ENCODE results near the gene SLC27A2.

GRCh38 chr15:50150851-50151250 lies 31.1 kb upstream of the SLC27A2 start:
- TF ChIP-seq, protein P1, sequence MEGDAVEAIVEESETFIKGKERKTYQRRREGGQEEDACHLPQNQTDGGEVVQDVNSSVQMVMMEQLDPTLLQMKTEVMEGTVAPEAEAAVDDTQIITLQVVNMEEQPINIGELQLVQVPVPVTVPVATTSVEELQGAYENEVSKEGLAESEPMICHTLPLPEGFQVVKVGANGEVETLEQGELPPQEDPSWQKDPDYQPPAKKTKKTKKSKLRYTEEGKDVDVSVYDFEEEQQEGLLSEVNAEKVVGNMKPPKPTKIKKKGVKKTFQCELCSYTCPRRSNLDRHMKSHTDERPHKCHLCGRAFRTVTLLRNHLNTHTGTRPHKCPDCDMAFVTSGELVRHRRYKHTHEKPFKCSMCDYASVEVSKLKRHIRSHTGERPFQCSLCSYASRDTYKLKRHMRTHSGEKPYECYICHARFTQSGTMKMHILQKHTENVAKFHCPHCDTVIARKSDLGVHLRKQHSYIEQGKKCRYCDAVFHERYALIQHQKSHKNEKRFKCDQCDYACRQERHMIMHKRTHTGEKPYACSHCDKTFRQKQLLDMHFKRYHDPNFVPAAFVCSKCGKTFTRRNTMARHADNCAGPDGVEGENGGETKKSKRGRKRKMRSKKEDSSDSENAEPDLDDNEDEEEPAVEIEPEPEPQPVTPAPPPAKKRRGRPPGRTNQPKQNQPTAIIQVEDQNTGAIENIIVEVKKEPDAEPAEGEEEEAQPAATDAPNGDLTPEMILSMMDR (conservative IDR thresholded peaks at IDR 0.05; ENCODE audit: low read length), result no peak
- TF ChIP-seq EZH2phosphoT487 (IDR thresholded peaks at IDR 0.05; ENCODE audit: borderline replicate concordance, low read depth, low read length), result no peak
